Measurements from ENCODE around the gene MATR3.

MATR3 gene

GRCh38 chr5:139363937-139364336 lies 70.4 kb downstream of the MATR3 start:
- H3K4me3 ChIP-seq (ENCODE audit: control insufficient read depth, low read depth, low read length): no peak overlapping the region
- TF ChIP-seq CTCF (conservative IDR thresholded peaks at IDR 0.05; ENCODE audit: control insufficient read depth, insufficient read depth, low read depth, low read length): no peak
- no peak for DNase-seq (ENCODE audit: low read depth)

- no peak for DNase-seq (ENCODE audit: low read depth)
- no peak for TF ChIP-seq CTCF (conservative IDR thresholded peaks at IDR 0.05; ENCODE audit: control insufficient read depth, insufficient read depth, low read depth, low read length)
- no peak overlapping the region for H3K4me3 ChIP-seq (ENCODE audit: control insufficient read depth, low read depth, low read length)
Observed at GRCh38 chr5:139364466-139364865, 70.9 kb downstream of the MATR3 start.

GRCh38 chr5:139368613-139369012 lies 75.1 kb downstream of the MATR3 start:
- H3K4me3 ChIP-seq (ENCODE audit: control insufficient read depth, low read depth, low read length): no peak overlapping the region
- TF ChIP-seq CTCF (conservative IDR thresholded peaks at IDR 0.05; ENCODE audit: control insufficient read depth, insufficient read depth, low read depth, low read length): peak; percentile 10
- no peak for DNase-seq (ENCODE audit: low read depth)

GRCh38 chr5:139369181-139369580 lies 75.6 kb downstream of the MATR3 start:
- DNase-seq (ENCODE audit: low read depth): peak; percentile 64
- TF ChIP-seq CTCF (conservative IDR thresholded peaks at IDR 0.05; ENCODE audit: control insufficient read depth, insufficient read depth, low read depth, low read length): no peak
- H3K4me3 ChIP-seq (ENCODE audit: control insufficient read depth, low read depth, low read length): no peak overlapping the region

GRCh38 chr5:139371482-139372435 lies 78.2 kb downstream of the MATR3 start:
- DNase-seq (ENCODE audit: low read depth): peak; percentile 67
- H3K4me3 ChIP-seq (ENCODE audit: control insufficient read depth, low read depth, low read length): no peak overlapping the region
- no peak for TF ChIP-seq CTCF (conservative IDR thresholded peaks at IDR 0.05; ENCODE audit: control insufficient read depth, insufficient read depth, low read depth, low read length)

GRCh38 chr5:139374909-139375308 lies 81.4 kb downstream of the MATR3 start:
- DNase-seq (ENCODE audit: low read depth): no peak
- TF ChIP-seq CTCF (conservative IDR thresholded peaks at IDR 0.05; ENCODE audit: control insufficient read depth, insufficient read depth, low read depth, low read length): no peak
- no peak overlapping the region for H3K4me3 ChIP-seq (ENCODE audit: control insufficient read depth, low read depth, low read length)

All from fibroblast of mammary gland (primary cell).